ENCODE results near the gene LRRC3.

The LRRC3 gene

GRCh38 chr21:44424608-44425306 is 30.6 kb upstream of the LRRC3 start:
- DNase-seq: no peak

DNA sequence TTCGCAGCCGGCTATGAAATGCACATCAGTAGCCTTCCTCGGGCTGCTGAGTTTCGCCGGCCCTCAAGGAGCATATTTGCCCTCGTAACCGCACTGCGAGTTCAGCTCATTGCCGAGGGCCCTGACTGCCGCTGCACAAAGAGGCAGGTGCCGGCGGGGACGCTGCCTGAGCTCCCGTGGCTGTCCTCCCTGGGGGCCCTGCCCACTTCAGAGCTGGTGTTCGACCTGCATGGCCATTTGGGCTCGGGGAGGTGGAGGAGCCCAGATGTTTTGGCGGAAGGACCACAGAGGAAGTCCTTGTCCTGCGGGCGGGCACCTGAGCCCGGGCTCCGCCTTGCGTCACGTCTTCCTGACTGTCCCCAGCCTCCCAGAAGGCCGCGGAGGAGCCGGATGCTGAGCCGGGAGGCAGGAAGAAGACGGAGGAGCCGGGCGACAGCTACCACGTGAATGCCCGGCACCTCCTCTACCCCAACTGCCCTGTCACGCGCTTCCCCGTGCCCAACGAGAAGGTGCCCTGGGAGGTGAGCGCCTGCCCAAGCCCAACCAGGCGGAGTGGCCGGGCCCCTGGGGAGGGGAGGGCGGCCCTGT is 29.9 kb upstream of the LRRC3 start:
- DNase-seq: no peak

- DNase-seq: no peak
These were observed 29.2 kb upstream of the LRRC3 start for GRCh38 chr21:44425895-44426662.

DNA sequence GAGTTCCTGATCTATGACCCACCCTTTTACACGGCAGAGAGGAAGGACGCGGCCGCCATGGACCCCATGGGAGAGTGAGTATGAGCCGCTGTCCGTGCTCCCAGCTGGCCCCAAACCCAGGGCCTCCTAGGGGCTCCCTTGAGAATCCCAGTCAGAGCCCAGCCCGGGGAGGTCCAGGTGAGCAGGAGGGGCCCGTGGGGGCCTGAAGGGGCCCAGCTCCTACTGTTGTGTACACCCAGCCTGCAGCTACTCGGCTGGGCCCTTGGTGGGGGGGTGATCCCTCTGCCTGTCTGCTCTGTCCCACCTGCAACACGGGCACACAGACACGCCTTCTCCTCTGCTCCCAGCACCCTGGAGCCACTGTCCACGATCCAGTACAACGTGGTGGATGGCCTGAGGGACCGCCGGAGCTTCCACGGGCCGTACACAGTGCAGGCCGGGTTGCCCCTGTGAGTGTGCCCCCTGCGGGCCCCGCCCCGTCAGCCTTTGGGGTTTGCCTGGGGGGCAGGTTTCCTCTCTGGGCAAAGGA is 28.6 kb upstream of the LRRC3 start:
- DNase-seq: no peak

GRCh38 chr21:44427241-44428120 is 27.8 kb upstream of the LRRC3 start:
- DNase-seq: no peak

- DNase-seq: no peak
These were observed 26.9 kb upstream of the LRRC3 start for GRCh38 chr21:44428281-44428960.

DNA sequence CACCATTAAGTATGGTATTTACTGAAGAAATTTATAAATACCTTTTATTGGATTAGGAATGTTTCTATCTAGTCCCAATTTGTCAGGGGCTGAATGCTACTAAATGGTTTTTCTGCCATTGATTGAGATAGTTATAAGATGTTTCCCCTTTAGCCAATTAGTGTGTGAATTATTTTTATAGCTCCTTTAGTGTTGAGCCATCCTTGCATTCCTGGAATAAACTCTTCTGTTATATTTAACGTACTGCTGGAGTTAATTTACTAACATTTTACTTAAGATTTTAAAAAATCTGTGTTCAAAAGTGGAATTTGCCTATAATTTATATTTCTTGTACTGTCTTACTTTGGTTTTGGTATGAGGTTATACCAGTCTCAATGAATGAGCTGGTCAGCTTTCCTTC is 25.4 kb upstream of the LRRC3 start:
- no peak for DNase-seq

- DNase-seq: no peak
These were observed 24.0 kb upstream of the LRRC3 start for GRCh38 chr21:44431300-44431699.

GRCh38 chr21:44432841-44433790 is 22.2 kb upstream of the LRRC3 start:
- no peak for DNase-seq

GRCh38 chr21:44433791-44434567 is 21.3 kb upstream of the LRRC3 start:
- DNase-seq: no peak

- DNase-seq: no peak
These were observed 20.8 kb upstream of the LRRC3 start for GRCh38 chr21:44434568-44434925.

DNA sequence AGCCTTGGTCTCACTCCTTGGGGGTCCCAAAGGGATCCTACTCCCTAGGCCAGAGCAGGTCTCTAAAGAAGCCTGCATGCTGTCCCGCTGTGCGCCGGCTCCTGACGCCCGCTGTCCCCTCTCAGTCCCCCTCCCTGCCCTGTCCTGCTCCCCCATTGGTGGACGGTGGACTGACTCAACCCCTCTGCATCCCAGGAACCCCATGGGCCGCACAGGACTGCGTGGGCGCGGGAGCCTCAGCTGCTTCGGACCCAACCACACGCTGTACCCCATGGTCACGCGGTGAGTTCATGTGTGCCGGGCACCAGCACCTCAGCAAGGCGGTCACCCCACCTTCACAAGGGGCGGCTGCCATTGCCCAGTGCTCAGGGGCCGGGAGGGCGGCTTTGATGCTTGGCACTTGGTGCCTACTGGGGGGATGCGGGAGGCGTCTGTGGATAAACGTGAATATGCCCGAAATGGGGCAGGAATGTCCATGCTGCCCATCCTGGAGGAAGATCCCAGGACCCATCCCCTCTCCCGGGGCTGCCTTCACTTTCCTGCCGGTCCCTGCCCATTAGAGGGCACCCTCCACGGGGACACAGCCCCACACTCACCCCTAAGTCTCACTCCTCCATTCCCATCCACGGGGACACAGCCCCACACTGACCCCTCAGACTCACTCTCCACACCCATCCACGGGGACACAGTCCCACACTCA is 20.2 kb upstream of the LRRC3 start:
- DNase-seq: no peak

DNA sequence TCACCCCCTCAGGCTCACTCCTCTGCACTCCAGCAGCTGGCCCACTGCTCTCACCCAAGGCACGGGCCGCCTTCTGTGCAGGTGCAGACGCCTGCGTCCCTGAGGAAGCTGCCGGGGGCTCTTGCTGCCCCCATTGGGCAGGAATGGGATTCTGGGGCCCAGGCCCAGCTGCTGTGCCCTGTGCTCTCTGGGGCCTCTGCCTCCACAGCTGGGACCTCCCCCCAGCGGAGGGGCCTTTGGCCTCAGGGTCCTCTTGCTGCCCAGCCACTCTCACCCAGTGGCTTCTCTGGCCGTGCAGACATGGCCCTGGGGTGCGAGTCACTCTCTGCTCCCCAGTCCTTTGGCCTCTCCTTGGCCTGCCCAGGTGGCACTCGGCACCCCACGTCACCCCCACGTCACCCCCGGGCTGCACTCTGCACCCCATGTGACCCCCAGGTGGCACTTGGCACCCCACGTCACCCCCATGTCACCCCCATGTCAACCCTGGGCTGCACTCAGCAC is 19.1 kb upstream of the LRRC3 start:
- DNase-seq: no peak

DNA sequence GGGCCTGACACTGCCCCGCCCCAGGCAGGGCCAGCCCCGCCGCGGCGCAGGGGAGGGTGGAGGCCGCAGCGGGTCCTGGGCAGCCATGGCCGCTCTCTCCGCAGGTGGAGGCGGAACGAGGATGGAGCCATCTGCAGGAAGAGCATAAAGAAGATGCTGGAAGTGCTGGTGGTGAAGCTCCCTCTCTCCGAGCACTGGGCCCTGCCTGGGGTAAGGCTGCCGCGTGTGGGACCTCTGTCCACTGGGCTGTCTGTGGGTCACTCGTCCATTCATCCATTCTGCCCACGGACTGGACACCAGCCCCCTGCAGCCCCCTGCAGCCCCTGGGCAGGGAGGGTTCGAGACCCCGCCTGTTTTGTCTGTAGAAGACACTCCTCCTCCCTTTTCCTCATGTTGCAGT is 18.4 kb upstream of the LRRC3 start:
- no peak for DNase-seq

- DNase-seq: no peak
These were observed 18.0 kb upstream of the LRRC3 start for GRCh38 chr21:44437371-44437695.

DNA sequence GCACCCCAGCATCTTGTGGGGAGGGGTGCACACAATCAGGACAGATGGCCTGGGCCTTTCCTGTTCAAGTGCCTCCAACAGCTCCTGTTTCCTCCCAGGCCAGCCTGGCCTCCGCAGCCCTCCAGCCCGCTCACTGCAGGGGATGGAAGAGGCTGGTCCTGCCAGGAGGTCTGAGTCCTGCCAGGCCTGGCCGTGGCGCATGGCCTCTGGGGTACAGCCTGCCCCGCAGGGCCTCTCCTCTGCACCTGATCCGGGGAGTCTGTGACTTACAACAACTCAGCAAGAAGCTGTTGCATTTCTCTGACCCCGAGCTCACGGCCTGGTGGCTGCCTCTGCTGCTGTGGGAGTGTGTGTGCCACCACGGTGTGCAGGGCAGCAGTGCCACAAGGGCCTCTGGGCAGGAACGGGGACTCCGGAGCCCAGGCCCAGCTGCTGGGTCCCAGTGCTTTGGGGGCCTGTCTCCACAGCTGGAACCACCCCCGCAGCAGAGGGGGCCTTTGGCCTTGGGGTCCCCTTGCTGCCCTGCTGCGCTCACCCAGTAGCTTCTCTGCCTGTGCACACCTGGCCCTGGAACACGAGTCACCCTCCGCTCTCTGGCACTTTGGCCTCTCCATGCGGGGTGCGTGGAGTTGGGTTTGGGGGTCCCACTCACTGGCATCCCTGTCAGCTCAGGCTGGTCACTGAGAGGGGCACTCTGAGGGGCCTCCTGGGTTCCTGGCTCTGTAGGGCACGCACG is 17.4 kb upstream of the LRRC3 start:
- no peak for DNase-seq

GRCh38 chr21:44438531-44439210 is 16.6 kb upstream of the LRRC3 start:
- no peak for DNase-seq

DNA sequence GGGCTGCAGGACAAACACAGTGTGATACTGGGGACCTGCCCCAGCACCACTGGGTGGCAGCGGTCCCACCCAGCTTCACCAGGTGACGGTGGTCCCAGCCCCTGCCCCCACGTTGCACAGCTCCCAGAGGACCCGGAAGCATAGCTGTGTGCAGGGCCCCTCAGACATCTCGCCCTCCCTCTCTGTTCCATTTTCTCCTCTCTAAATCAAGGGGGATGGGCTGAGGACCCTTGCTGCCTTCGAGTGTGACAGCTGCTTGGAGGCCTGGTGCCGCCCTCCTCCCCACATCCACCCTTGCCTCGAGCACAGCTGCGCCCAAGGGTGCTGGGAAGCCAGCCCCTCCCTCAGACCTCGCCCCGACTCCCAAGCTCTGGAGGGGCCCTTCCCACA is 16.1 kb upstream of the LRRC3 start:
- no peak for DNase-seq

Data from NCI-H2171 (cell line).